Measurements from ENCODE around the gene KMT2D. TPM values are rescaled to one million over a fixed set of nuclear protein-coding genes. Genes with fewer than 3 reads are reported as not detected.

The KMT2D gene
- total RNA-seq, 1 donor from 2014 or later = 38.8 TPM

DNA sequence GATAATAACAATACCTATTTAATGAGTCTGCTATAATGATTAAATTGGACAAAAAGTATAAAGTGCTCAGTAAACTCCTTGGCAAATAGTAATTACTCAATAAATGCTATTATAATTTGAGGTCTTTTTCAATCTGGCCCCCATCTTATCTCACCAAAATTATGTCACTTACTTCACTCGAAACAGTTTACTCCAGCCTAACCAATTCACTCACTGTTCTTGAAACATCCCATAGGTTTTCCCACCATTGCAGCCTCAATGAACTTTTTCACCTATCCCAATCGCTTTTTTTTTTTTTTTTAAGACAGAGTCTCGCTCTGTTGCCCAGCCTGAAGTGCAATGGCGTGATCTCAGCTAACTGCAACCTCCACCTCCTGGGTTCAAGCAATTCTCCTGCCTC is 24.6 kb downstream of the KMT2D start:
- Histone ChIP-seq H3K27ac (no peak overlapping the region), H3K4me3 (no peak overlapping the region), H3K4me1 (no peaks in the 10 kb centered on the region), H3K27me3 (no peaks in the 10 kb centered on the region), H3K36me3 (peaks cover 0 to 91% of the 10 kb centered on the region in 2 donors), H3K9me3 (no peaks in the 10 kb centered on the region)
- no peak for DNase-seq (ENCODE audit: extremely low spot score in 2 of 2)
- intact Hi-C loops (cut with DNase I) = no loop called here
- TF ChIP-seq, protein P1, sequence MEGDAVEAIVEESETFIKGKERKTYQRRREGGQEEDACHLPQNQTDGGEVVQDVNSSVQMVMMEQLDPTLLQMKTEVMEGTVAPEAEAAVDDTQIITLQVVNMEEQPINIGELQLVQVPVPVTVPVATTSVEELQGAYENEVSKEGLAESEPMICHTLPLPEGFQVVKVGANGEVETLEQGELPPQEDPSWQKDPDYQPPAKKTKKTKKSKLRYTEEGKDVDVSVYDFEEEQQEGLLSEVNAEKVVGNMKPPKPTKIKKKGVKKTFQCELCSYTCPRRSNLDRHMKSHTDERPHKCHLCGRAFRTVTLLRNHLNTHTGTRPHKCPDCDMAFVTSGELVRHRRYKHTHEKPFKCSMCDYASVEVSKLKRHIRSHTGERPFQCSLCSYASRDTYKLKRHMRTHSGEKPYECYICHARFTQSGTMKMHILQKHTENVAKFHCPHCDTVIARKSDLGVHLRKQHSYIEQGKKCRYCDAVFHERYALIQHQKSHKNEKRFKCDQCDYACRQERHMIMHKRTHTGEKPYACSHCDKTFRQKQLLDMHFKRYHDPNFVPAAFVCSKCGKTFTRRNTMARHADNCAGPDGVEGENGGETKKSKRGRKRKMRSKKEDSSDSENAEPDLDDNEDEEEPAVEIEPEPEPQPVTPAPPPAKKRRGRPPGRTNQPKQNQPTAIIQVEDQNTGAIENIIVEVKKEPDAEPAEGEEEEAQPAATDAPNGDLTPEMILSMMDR (IDR thresholded peaks at IDR 0.05) = no peak
- TF ChIP-seq POLR2AphosphoS5 (IDR thresholded peaks at IDR 0.05; ENCODE audit: insufficient read depth in 1 of 2, low read depth in 1 of 2) (no peak), POLR2A (IDR thresholded peaks at IDR 0.05) (no peak)

DNA sequence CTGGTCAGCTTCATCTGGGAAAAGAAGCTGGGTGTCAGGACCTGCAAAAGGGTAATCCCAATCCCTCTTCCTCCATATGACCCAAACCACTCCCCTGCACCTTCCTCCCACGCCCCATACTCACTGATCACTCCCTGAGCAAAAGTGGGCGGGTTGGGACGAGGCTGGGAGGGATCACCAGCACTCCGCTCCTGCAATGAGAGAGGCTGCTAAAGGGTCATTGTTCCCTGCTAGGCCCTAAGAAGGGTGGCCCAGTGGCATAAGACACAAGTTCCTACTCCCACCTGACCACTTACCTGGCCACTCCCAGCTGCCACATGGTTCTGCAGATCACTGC is 26.3 kb downstream of the KMT2D start:
- Histone ChIP-seq H3K4me3 (no peak overlapping the region), H3K36me3 (peaks cover 0 to 74% of the 10 kb centered on the region in 2 donors), H3K27me3 (no peaks in the 10 kb centered on the region), H3K27ac (no peak overlapping the region), H3K4me1 (no peaks in the 10 kb centered on the region), H3K9me3 (no peaks in the 10 kb centered on the region)
- no peak for DNase-seq (ENCODE audit: extremely low spot score in 2 of 2)
- intact Hi-C loops (cut with DNase I) = no loop called here
- TF ChIP-seq POLR2A (IDR thresholded peaks at IDR 0.05) = no peak
- no peak for TF ChIP-seq POLR2AphosphoS5 (IDR thresholded peaks at IDR 0.05; ENCODE audit: insufficient read depth in 1 of 2, low read depth in 1 of 2)
- TF ChIP-seq, protein P1 (IDR thresholded peaks at IDR 0.05) = no peak

DNA sequence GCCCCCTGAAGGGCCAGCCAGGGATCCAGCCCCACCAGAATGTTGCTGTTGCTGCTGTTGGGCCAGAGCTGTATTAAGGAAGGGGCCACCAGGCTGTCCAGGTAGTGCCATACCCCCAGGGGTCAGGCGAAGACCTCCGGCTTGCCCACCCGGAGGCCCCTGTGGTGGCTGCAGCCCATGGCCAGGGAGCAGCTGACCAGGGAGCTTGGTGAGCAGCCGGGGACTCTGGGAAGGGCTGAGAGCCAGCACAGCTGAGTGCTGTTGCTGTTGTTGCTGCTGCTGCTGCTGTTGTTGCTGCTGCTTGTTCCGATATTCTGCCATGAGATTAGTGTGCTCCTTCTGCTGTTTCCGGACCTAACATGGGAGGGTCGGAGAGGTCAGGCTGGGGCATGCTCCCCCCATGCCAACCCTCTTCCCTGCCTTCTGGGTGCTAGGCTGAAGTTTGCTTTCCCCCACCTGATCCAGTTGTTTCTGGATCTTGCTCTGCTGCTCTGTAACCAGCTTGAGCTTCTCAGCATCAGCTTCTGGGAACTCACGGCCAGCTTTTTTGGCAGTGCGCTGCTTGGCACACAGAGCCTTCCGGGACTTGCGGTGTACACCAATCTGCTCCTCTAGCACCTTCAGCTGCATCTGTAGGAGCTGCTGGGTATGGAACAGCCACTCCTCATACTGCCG is 26.8 kb downstream of the KMT2D start:
- TF ChIP-seq, protein P1 (IDR thresholded peaks at IDR 0.05) = no peak
- no peak for TF ChIP-seq POLR2A (IDR thresholded peaks at IDR 0.05)
- TF ChIP-seq POLR2AphosphoS5 (IDR thresholded peaks at IDR 0.05; ENCODE audit: insufficient read depth in 1 of 2, low read depth in 1 of 2) = no peak
- Histone ChIP-seq H3K36me3 (peaks cover 0 to 73% of the 10 kb centered on the region in 2 donors), H3K4me3 (no peak overlapping the region), H3K27me3 (no peaks in the 10 kb centered on the region), H3K27ac (no peak overlapping the region), H3K4me1 (no peaks in the 10 kb centered on the region), H3K9me3 (no peaks in the 10 kb centered on the region)
- intact Hi-C loops (cut with DNase I) = no loop called here
- no peak for DNase-seq (ENCODE audit: extremely low spot score in 2 of 2)

DNA sequence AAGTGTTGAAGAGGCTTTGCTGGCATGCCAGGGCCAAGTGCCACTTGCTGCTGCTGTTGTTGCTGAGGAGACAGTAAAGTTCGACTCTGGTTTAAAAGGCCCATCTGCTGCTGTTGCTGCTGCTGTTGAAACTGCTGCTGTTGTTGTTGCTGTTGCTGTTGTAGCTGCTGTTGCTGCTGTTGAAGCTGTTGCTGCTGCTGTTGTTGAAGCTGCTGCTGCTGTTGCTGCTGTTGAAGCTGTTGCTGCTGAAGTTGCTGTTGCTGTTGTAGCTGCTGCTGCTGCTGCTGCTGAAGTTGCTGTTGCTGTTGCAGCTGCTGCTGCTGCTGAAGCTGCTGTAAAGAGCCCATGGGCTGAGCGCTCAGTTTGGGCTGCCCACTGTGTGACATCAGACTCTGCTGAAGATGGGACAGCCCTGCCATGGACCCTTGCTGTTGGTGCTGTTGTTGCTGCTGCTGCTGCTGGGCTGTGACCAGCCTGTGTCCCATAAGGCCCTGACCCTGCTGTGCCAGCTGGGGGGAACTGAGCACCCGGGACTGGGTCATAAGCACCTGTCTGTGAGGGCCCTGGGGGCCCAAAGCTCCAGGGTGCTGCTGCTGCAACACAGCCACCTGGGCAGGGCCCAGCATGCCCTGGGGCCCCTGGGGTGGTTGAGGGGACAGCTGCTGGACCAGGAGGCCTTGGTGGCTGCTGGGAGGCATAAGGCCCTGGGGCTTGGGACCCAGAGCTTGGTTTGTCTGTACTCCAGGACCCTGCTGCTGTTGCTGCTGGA is 27.7 kb downstream of the KMT2D start:
- intact Hi-C loops (cut with DNase I) = no loop called here
- DNase-seq (ENCODE audit: extremely low spot score in 2 of 2) = no peak
- Histone ChIP-seq H3K9me3 (no peaks in the 10 kb centered on the region), H3K27me3 (no peaks in the 10 kb centered on the region), H3K27ac (no peak overlapping the region), H3K4me1 (no peaks in the 10 kb centered on the region), H3K36me3 (peaks cover 0 to 73% of the 10 kb centered on the region in 2 donors), H3K4me3 (no peak overlapping the region)
- no peak for TF ChIP-seq POLR2AphosphoS5 (IDR thresholded peaks at IDR 0.05; ENCODE audit: insufficient read depth in 1 of 2, low read depth in 1 of 2)
- TF ChIP-seq, protein P1 (IDR thresholded peaks at IDR 0.05) = no peak
- no peak for TF ChIP-seq POLR2A (IDR thresholded peaks at IDR 0.05)

DNA sequence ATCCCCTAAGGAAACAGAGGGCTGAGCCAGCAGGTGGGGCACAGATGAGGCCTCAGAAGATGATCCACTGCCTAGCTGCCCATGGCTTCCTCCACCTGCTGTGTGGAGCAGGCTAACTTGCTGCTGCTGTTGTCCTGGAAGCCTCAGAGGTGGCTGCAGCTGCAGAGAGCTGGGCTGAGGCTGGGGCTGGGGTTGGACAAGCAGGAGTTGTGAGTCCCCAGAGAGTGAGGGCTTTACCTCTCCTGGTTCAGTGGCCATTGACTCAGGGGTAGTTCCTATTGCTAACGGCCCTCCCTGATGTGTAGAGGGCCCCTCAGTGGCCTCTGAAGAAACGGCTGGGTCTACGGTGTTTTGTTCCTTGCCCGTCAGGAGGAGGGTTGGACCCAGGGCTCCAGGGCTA is 28.3 kb downstream of the KMT2D start:
- Histone ChIP-seq H3K4me1 (no peaks in the 10 kb centered on the region), H3K27ac (no peak overlapping the region), H3K27me3 (no peaks in the 10 kb centered on the region), H3K36me3 (peaks cover 0 to 73% of the 10 kb centered on the region in 2 donors), H3K9me3 (no peaks in the 10 kb centered on the region), H3K4me3 (no peak overlapping the region)
- TF ChIP-seq POLR2A (IDR thresholded peaks at IDR 0.05) (no peak), POLR2AphosphoS5 (IDR thresholded peaks at IDR 0.05; ENCODE audit: insufficient read depth in 1 of 2, low read depth in 1 of 2) (no peak)
- TF ChIP-seq, protein P1 (IDR thresholded peaks at IDR 0.05) = no peak
- intact Hi-C loops (cut with DNase I) = no loop called here
- no peak for DNase-seq (ENCODE audit: extremely low spot score in 2 of 2)
